NCI-H2107 treated with DMSO at 0.1 percent for 48 hours (cell line): ENCODE results near the gene BCAS3.
"Not testable (repeated sequence)": the region's sequence is repeated elsewhere in the genome, so short reads cannot be mapped to it uniquely, and the experiment has no call there.

ENCODE experiments used
- DNase-seq: peaks from one replicate; lab custom pipeline; 2025; ENCODE audit not compliant: unreplicated experiment; lab: John Stamatoyannopoulos, UW

BCAS3 gene

DNA sequence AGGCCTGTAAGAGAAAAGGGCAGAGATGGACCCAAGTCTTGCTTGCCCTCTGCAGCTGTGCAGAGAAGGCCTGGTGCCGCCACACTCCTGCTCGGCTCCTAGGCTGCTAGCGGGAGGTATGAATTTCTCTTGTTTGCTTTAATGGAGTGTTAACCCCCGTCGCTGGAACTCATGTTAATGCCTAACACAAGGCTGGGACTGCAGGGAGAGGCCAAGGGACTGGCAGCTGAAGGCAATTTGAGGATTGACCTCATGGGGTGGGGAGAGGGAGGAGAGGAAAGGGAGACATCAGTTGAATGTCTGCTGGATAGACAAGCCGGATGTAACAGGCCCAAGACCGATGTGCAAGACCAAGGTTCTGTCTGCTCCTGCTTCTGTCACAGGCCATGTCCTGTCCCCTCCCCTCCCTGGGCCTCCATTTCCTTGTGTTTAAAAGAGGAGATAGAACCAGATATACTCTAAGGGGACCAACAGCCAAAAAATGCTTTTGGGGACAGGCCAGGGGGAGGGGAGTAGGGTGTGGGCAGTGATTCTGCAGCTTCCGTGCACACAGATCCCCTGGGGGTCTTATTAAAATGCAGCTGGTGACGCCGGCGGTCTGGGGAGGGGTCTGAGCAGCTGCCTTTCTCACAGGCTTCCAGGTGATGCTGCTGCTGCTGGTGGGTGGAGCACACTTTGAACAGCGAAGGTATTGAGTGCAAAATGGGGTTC is 675.3 kb downstream of the BCAS3 start:
- DNase-seq: no peak

DNA sequence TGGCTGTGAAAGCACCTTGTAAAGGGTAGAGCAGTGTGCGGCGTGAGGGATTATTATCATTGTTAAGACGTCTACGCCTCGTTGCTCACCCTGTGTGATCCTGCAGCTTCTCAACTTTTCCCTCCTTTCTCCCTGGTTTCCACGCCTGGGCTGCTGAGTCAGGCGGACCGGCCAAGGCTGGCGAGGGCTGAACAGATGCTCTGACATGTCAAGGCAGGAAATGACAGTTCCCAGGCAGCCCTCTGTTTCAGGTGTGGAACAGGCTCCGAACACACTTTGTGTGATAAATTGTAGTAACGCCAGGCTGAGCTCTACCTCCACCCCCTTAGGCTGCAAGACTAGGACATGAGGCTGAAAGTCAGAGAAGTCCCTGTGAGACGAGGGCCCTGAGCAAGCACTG is 676.0 kb downstream of the BCAS3 start:
- no peak for DNase-seq

- DNase-seq: no peak
Observed at GRCh38 chr17:61354895-61355874, 677.5 kb downstream of the BCAS3 start.

- DNase-seq: not testable (repeated sequence)
Observed at GRCh38 chr17:61357061-61357460, 679.4 kb downstream of the BCAS3 start.

GRCh38 chr17:61359513-61359912 is 681.9 kb downstream of the BCAS3 start:
- not testable (repeated sequence) for DNase-seq

DNA sequence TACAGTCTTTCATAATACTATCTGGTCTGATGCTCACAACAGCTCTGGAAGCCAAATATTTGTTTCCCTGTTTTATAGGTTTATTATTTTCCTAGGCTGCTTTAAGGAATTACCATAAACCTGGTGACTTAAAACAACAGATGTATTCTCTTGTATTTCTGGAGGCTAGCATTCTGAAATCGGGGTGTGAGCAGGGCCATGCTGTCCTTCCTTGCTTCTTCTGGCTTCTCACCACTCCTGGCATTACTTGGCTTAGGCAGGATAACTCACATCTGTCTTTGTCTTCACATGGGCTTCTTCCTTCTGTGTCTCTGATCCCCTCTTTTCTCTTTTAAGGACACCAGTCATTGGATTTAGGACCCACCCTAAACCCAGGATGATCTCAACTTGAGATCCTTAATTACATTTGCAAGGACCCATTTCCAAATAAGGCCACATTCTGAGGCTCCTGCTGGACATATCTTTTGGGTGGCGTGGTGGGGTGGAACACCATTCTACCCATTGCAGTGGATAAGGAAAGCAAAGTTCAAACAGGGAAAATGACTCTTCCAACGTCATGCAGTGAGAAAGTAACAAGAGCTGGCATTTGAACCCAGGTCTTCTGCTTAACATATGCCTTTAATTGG is 682.8 kb downstream of the BCAS3 start:
- DNase-seq: no peak

- DNase-seq: no peak
Observed at GRCh38 chr17:61361084-61361483, 683.4 kb downstream of the BCAS3 start.

DNA sequence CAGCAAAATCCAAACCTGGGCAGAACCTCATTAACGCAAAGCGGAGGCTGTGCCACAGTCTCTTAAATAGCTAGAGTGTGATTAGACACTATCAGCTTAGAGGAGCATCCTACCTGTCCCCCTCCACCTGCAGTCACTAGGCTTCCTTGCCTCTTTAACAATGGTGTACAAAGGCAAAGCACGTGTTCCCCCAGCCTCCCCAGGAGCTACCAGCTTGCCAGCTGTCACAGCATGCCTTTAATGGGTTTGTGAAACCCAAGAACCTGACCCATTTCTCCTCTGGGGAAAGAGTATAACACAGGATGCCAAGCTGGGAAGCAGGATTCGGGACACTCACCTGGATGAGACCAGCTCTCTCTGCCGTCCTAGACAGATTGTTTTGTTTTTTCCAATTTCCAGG is 684.7 kb downstream of the BCAS3 start:
- DNase-seq: peak; percentile 89

DNA sequence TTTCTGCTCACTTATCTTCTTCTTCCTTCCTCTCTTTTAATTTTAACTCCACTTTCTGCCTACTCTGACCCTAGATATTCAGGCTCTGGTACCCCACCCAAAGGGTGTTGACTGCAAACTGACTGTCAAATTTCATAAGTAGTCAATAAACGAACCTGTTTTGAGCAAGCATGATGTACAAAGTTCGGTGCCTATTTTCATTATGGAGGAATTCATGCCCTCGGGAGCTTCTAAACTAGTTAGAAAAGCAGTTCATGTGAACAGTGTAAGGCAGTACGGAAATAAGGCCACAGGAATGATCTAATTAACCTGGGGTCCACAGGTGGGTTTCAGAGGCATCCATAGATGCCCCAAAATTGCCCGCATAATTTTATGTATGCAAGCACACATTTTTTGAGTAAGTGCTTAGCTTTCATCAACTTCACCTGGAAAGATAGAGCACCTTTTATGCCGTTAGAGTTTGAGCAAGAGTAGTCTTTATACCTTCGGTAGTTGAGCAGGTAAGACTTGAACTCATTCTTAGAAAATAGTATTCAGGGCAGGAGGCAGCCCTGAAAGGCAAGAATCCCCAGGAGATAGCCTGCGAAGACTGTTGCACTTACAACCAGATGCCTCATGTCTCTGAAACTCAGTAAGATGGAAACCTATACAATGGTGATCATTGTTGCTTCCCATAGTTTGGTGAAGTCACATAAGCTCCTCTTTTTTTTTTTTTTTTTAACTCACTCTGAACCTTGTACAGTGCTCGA is 685.4 kb downstream of the BCAS3 start:
- DNase-seq: no peak

- no peak for DNase-seq
Observed at GRCh38 chr17:61363601-61364462, 686.2 kb downstream of the BCAS3 start.

DNA sequence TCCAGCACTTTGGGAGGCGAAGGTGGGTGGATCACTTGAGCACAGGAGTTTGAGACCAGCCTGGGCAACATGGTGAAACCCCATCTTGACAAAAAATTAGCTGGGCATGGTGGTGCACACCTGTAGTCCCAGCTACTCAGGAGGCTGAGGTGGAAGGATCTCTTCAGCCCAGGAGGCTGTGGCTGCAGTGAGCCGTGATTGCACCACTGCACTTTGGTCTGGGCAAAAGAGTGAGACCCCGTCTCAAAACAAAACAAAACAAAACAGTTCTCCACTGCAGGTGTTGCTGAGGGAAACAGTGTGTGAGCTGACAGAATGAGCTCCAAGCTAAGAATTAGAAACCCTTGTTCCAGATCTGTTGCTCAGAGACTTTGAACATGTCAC is 686.8 kb downstream of the BCAS3 start:
- DNase-seq: no peak

DNA sequence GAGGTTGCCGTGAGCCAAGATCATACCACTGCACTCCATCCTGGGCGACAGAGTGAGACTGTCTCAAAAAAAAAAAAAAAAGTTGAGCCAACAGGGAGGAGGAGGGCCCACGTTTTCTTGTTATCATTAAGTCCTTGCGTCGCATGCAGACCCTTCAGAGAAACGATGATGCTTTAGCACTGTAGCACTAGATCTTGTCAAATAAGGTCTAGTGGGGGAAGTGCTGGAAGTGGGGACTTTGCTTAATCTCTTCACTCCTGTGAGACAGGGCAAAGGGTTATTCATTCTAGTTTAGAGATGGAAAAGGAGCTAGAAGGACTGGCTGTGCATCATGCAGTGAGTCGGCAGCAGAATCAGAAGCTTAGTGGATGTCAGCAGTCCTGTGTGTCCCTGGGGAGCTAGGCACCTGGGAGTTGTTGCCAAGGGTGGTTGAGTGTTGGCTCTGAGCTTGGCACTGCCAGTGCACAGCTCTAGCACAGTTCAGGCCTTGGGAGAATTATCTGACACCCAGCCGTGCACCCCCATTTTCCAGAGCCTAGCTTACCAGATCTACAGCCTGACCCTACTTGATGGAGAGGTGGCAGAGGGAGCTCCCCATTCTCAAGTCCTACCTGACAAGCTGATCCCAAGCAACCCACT is 688.5 kb downstream of the BCAS3 start:
- DNase-seq: peak; percentile 82

GRCh38 chr17:61366715-61367413 is 689.2 kb downstream of the BCAS3 start:
- peak; percentile 88 for DNase-seq

GRCh38 chr17:61368049-61368831 is 690.6 kb downstream of the BCAS3 start:
- DNase-seq: no peak

DNA sequence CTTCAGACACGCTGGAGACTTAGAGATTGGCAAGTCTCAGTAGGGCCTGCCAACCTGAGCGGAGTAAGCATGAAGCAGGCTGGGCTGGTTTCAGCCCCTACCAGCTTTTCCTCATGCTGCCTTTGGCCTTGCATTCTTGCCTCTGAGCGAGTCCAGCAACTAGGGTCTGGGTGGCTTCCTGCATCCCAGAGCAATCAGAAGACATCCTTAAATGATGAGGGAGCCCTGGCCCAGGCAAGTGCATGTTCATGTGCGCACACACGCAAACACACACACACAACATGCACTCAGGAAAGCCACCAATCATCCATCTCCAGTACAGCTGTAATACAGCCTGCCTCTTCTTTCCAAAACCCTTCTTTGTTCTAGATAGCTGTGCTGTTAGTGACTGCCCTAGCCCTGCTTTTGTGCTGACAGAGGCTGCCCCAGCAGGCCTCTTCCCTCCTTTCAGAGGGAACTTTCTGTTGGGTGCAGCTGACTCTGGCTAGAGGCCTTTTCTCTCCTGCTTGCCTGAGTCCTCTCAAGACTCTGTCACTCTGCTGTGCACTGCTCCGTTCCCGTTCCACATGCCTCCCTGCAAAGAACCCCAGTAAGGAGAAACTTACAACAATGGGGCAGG is 691.3 kb downstream of the BCAS3 start:
- peak; percentile 10 for DNase-seq

GRCh38 chr17:61369751-61370150 is 692.1 kb downstream of the BCAS3 start:
- no peak for DNase-seq

- no peak for DNase-seq
Observed at GRCh38 chr17:61371179-61371578, 693.5 kb downstream of the BCAS3 start.

GRCh38 chr17:61371606-61372005 is 694.0 kb downstream of the BCAS3 start:
- no peak for DNase-seq
